Amygdala (tissue), 56 donors: Measurements from ENCODE around the gene NLRP1.

Source experiments
- DNase-seq, 56 donors: peaks; one replicate each; lab custom pipeline; 2025; lab: John Stamatoyannopoulos, UW

NLRP1 gene

DNA sequence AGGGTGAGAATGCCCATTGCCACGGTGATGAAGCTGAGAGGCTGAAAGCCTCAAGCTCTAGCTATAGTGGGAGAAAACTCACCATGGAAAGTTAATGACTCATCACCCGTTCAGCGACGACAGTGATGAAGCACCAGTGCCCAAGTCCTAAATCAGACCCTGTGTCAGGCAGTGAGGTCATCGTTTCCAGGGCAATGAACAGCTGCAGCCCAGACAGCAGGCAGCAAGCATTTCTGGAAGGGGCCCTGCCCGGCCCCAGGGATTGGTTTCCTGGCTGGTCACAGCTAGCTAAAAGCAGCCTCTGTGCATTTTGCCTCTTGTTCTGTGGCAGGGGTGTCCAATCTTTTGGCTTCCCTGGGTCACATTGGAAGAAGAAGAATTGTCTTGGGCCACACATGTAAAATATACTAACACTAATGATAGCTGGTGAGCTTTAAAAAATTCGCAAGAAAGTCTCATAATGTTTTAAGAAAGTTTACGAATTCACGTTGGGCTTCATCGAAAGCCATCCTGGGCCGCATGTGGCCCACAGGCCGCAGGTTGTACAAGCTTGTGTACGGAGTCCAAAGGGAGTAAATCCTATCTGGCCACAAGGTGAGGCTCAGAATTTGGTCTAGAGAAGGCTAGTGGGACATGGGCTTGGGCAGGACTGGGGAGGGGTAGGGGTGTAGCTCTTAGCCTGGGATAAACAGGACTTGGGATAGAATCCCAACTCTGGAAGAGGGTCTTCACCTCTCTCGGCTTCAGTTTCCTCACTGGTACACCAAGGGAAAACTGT is 57.3 kb downstream of the NLRP1 start:
- DNase-seq, result peak in 51 of 56 donors; percentile 4 to 92 (median 64)

DNA sequence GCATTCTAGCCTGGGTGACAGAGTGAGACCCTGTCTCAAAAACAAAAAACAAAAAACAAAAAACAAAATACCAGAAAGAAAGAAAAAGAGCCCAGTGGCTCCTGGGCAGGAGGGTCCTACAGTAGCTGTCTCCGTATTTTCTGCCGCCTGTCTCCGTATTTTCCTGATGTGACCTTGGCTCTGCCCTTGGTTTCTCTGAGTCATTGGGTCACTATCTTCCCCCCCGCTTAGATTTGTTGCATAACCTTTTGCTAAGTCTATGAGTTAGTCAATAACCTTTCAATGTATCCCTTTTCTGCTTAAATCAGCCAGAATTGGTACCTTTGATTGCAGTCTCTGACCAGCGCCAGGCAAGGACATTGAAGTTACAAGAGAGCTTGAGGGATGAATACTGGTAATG is 61.1 kb downstream of the NLRP1 start:
- DNase-seq, result no peak

DNA sequence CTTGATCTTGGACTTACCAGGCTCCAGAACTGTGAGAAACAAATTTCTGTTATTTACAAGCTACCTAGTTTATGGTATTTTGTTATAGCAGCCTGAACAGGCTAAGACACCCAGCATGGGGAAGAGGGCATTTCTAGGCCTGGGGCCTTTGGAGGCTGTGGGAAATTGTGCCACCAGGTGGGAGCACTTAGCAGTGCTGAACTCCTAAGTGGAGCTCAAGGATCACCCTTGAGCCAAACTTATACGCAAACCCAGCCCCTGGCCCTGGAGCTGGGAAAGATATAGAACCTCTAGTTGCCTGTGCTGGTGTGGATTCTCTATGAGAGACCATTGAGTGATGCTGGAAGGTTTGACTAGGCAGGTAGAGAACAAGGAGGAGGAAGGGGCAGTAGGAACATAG is 61.8 kb downstream of the NLRP1 start:
- DNase-seq, result no peak

DNA sequence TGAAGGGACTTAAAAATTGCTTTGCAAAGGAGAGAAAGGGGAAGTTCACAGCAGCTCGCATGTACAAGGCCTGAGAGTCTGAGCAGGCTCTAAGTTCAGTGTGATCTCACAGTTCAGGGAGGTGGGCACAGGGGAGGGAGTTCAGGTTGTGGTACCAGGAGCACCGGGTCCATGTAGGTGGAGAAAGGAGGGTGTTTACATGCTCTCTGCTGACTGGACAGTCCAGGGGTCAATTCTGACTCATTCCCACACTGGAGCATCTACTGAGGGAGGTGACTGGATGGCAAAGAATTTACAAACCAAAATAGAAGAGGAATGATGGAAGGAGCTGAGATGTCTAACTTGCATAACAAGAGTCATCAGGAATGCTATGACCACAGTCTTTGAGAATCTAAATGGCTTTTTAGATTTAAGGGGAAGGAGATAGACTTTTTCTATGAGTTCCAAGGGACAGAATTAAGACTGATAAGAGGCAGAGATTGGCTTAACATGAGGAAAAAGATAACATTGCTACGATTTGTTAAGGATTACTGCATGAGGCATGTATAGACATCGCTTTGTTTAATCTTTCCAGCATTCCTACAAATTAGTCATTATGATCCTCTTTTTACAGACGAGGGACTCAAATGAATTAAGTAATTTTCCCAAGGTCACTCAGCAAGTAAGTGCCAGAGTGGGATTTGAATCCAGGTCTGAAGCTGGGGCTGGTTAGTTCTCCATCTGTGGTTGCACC is 68.1 kb downstream of the NLRP1 start:
- no peak for DNase-seq

DNA sequence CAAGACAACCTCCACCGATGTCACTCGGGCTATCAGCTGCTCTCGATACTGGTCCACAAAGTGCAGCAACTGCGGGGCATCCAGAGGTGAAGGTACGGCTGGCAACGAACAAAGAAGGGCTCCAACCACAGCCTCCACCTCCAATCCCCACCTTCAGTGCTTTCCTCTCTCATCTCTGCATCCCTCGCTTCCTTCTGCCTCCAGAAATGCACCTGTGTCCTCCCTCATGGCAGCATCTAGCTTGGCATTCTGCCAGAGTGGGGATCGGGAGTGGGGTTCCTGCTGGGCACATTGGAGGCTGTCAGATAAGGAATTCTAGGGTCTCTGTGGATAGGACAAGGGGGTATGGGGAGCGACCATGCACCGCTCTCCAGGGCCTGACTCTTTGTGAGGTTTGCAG is 69.3 kb downstream of the NLRP1 start:
- DNase-seq, result no peak

DNA sequence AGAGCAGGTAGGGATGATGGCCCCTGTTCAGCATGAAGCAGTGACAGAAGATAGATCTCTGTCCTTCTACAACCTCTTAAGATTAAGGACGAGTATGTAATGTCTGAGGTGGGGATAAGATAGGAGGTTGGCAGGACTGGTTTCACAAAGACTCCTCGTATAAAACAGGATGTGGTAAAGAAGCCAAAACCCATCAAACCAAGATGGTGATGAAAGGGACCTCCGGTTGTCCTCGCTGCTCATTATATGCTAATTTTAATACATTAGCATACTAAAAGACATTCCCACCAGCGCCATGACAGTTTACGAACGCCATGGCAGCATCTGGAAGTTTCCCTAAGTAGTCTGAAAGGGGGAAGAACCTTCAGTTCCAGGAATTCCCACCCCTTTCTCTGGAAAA is 70.7 kb downstream of the NLRP1 start:
- DNase-seq, result no peak

DNA sequence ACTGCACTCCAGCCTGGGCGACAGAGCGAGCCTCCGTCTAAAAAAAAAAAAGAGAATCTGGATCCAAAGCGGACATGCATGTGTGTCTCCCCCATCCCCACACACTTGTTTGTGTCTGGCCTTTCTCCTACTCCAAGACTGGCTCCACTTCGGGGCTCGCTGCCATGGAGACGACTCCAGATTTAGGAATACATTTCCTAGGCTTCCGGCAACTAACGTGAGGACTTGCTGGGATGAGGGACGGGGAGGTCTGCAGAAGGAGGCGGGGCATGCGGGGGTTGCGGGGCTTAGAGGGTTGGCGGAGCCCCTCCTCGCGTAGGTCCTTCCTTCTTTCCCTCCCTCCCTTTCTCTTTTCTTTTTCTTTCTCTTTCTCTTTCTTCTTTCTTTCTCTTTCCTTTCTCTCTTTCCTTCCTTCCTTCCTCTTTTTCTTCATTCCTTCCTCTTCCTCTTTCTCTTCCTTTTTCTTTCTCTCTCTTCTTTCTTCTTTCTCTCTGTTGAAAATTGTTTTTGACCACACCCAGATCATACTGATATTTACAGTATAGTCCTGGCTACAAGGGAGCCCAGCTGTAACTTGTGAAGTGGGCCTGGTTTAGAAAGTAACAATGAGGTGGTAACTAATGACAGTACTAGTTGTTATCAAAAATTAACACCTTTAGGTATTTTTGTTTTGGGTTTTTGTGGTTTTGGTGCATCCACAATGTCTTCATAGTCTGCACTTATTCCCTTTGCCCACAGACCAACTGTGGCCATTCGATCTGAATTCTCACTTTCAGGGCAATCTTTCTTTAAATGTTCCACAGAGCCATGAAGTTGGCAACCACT is 72.7 kb downstream of the NLRP1 start:
- DNase-seq, result peak in 22 of 56 donors; percentile 2 to 68 (median 16)

DNA sequence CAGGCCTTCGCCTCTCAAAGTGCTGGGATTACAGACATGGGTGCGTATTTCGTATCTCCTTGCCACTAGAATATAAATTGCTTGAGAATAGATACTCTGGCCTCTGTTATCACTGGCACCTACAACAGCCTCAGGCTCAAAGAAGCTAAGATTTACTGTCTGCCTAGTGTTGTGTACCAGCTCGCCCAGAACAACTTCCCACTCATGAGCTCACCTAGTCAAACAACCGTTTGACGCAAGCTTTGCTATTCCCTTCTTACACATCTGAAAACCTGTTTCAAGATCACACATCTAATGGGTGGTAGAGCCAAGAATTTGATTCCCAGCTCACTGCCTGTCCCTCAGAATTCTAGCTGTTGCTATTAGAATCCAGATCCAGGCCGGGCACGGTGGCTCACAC is 73.5 kb downstream of the NLRP1 start:
- DNase-seq, result peak in 1 of 56 donors; percentile 25

DNA sequence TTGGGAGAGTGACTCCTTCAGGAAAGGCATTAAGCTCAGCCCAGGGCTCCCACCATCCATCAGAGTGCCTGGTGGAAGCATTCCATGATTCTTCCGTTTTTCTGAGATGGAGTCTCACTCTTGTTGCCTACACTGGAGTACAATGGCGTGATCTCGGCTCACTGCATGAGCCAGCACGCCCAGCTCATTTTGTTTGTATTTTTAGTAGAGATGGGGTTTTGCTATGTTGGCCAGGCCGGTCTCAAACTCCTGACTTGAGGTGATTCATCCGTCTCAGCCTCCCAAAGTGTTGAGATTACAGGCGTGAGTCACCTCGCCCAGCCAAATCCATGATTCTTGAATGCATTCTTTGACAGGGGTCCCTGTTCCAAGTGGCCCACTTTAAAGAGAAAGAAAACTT is 74.8 kb downstream of the NLRP1 start:
- no peak for DNase-seq

DNA sequence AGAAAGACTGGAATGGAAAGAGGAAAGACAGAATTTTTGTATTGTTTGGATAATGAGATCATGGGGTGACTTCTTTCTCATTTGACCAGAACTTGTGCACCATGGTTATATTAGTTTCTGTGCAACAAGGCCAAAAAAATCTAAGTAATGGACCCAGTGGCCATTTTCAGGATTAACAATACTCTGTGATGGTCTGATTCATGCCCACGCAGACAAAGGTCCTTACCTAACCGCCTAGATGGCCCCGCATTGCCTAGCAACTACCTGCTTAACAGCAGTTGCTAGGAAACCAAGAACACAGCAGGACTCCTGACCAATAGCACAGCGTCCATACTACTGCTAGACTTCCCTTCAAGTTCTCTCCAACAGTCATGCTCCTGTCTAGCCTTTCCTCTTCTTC is 75.5 kb downstream of the NLRP1 start:
- DNase-seq, result peak in 7 of 56 donors; percentile 3 to 14 (median 9)

DNA sequence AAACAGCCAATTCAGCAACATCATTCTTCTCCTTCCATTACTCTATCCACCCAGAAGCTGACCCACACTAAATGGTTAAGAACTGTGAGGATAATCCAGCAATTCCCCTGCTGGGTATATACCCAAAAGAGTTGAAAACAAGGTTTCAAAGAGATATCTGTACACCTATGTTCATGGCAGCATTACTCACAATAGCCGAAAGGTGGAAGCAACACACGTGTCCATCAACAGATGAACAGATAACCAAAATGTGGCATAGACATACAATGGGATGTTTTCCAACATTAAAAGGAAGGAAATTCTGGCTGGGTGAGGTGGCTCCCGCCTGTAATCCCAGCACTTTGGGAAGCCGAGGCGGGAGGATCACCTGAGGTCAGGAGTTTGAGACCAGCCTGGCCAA is 78.0 kb downstream of the NLRP1 start:
- DNase-seq, result no peak

DNA sequence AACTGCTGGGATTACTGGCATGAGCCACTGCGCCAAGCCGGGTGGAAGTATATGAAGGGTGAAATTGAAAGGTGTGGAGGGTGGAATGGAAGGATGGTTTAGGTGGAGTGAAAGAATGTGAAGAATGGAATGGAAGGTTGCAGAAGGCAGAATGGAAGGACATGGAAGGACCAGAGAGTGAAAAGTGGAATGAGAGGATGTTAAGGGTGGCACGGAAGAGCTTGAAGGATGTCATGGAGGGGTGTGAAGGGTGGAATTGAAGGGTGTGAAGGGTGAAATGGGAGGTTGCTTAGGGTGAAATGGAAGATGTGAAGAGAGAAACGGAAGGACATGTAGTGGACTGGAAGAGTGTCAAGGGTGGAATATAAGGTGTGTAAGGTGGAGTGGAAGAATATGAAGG is 81.8 kb downstream of the NLRP1 start:
- no peak for DNase-seq

DNA sequence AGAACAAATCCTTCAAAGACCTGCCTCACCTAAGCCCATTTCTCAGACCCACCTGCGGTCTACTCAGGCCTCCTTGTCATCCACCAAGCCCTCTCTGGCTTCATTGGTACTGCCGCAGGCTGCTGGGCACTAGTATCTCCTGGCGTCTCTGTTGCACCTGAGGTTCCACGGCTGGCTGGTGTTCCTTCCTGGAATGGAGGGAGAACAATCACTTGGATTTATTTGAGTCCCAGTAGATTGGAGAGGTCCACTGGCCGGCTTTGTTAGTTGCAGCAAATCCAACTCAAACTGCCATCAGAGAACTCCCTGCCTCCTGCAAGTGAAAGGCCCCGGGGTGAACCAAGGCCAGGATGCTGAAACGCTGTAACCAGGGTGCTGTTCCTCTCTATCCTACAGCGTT is 82.6 kb downstream of the NLRP1 start:
- DNase-seq, result peak in 1 of 56 donors; percentile 6

DNA sequence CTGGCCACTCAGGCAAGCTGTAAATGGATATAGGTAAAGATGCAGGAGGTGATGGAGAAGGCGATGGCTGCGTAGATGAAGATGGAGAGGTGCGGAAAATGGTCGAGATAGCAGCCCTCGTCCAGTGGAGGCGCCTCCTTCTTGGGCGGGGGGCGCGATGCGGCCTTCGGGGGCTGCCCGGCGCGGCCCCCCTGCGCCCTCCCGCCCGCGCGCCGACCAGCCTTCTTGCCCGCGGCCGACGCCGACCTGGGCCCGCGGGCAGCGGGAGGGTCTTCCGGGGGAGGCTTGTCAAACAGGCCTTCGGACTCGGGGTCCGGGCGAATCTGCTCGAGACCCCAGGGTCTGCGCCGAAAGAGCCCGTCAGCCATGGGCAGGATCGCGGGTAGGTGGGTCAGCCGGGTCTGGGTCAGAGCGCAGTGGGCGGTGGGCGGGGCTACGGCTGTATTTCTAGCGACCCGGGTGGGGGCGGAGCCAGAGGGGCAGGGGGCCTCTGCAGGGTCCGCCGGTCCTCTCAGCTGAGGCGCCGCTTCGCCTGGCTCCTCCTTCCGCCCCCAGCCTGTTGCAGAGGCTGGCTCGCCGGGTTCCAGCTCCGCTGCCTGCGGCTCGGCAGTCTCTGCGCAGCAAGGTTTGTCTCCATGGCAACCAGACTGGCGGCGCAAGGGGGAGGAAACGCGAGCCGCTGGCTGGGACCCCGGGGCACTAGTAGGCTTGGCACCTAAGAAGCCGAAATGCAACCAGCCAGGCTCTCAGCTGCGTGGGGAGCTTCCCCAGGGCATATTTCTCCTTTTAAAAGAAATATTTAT is 83.5 kb downstream of the NLRP1 start:
- peak in 54 of 56 donors; percentile 21 to 94 (median 84) for DNase-seq

DNA sequence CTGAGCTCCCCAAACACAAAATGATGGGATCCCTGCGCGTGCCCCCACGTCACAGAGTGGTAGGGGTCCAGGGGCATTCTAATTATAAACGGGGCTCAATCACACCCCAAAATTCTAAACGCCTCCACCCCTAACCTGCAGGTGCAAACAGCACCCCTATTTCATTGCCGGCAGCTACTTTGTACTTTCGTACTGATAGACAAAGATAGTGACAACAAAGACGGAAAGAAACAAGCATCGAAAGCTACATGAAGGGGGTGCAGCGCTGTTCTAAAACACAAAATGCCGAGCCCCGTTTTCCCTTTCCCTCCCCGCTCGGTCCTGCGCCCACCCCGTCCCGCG is 84.1 kb downstream of the NLRP1 start:
- DNase-seq, result peak in 2 of 56 donors; percentile 17 to 37

DNA sequence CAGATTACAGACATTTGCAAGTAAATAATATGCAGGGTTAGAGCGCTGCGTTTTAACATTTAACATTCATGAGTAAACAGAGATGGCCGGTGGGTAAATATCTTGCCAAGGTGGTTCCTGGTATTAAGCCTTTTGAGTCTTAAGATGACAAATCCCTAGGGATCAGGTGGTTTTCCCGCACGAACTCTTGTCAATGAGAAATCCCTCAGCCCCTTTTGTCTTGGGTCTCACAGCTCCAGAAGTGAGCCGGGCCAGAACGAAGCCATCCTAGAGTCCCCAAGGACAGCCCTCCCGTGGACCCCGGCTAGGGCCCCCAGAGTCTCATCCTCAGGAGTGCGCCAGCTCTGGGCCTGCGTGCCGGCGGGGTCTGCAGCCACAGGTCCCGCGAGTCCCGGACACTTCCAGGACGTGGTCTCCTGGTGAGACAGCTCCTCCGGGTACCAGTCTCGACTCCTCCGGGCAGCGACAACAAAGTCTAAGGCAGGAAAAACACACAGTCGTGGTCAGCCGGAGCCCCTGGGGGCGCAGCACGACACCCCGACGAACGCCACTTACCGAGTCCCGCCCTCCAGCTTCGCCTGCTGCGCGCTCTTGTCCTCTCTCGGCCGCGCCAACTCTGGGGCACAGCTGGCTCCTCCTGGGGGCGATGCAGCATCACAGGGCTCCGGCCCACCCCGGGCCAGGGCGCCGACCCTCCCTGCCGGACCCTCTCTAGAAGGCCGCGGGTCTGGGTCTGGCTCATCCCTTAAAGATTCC is 84.7 kb downstream of the NLRP1 start:
- peak in 29 of 56 donors; percentile 3 to 56 (median 23) for DNase-seq

DNA sequence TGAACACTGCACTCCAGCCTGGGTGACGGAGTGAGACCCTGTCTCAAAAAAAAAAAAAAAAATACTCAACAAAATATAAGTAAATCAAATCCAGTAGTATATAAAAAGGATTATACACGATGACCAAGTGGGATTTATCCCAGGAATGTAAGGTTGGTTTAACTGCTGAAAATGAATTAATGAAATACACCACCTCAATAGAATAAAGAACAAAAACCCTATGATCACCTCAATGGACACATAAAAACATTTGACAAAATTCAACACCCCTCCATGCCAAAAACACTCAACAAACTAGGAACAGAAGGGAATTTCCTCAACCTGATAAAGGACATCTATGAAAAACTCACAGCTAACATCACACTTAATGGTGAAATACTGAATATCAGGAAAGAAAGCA is 91.3 kb downstream of the NLRP1 start:
- DNase-seq, result no peak

DNA sequence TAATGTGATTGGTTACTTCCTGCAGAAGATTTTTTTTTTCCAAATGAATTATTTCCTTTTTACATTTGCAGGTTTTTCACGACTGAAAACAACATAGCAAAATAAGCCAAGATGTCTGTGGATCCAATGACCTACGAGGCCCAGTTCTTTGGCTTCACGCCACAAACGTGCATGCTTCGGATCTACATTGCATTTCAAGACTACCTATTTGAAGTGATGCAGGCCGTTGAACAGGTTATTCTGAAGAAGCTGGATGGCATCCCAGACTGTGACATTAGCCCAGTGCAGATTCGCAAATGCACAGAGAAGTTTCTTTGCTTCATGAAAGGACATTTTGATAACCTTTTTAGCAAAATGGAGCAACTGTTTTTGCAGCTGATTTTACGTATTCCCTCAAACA is 95.6 kb downstream of the NLRP1 start:
- no peak for DNase-seq
